NB4 (cell line): Measurements from ENCODE around the gene RNF130.

Experiments
- CTCF ChIP-seq: IDR thresholded peaks from one replicate; pipeline ENCODE4 v1.5.1; 2012; ENCODE audit warnings: low read depth, low read length
- POLR2A ChIP-seq: IDR thresholded peaks from 2 replicates; pipeline ENCODE4 v1.6.1; 2011; ENCODE audit warnings: mild to moderate bottlenecking; ENCODE audit not compliant: insufficient read length; ENCODE audit errors: extremely low read depth

DNA sequence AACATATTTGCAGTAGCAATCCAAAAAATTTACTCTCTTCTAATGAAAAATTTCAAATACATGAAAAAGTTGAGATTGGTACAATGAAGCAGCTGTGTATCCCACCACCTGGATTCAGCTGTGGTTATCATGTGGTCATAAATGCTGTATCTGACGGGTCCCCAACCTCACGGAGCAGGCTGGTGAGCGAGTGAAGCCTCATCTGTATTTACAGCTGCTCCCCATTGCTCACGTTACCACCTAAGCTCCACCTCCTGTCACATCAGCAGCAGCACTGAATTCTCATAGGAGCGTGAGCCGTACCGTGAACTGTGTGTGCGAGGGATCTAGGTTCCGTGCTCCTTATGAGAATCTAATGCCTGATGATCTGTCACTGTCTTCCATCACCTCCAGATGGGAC lies 6.8 kb upstream of the RNF130 start:
- TF ChIP-seq POLR2A: no peak
- no peak for TF ChIP-seq CTCF
